ENCODE results near the gene RUFY4. TPM values are rescaled to one million over a fixed set of nuclear protein-coding genes. Genes with fewer than 3 reads are reported as not detected.
"Not testable (repeated sequence)": the region's sequence is repeated elsewhere in the genome, so short reads cannot be mapped to it uniquely, and the experiment has no call there.

Gene RUFY4
- total RNA-seq, 2 experiments from 2014 or later: 1.6 to 1.7 TPM

GRCh38 chr2:218032336-218033171, 36.5 kb upstream of the RUFY4 start:
- no peaks in the 10 kb centered on the region for H3K36me3 Mint-ChIP-seq (ENCODE audit: low read depth)
- ATAC-seq (no peak), DNase-seq (no peak)
- POLR2A ChIA-PET: no interaction called here
- CTCF ChIA-PET: interaction anchor here (0.6 to 2.5 kb wide), 6 partner anchors 8 to 247 kb away, joined by 3 to 10 read pairs (median 4); no protein-coding TSS in a partner anchor
- peaks cover 8% of the 10 kb centered on the region for H3K4me1 Mint-ChIP-seq
- H3K9me3 Mint-ChIP-seq (ENCODE audit: low read depth): no peaks in the 10 kb centered on the region
- intact Hi-C loops (cut with DNase I, micrococcal nuclease): no loop called here
- peaks cover under 1% of the 10 kb centered on the region for H3K27me3 Mint-ChIP-seq
- no peak overlapping the region for H3K4me3 Mint-ChIP-seq
- H3K27ac Mint-ChIP-seq: no peak overlapping the region

GRCh38 chr2:218033208-218033589, 35.9 kb upstream of the RUFY4 start:
- Mint-ChIP-seq H3K9me3 (ENCODE audit: low read depth) (no peaks in the 10 kb centered on the region), H3K4me1 (peaks cover 8% of the 10 kb centered on the region), H3K27me3 (peaks cover 2% of the 10 kb centered on the region), H3K4me3 (no peak overlapping the region), H3K36me3 (ENCODE audit: low read depth) (no peaks in the 10 kb centered on the region), H3K27ac (no peak overlapping the region)
- ChIA-PET POLR2A (no interaction called here), CTCF (interaction anchor here (0.6 to 2.5 kb wide), 7 partner anchors 8 to 651 kb away, joined by 3 to 10 read pairs (median 3); no protein-coding TSS in a partner anchor)
- intact Hi-C loops (cut with DNase I, micrococcal nuclease): no loop called here
- DNase-seq: no peak
- ATAC-seq: no peak

- DNase-seq (no peak), ATAC-seq (peak; percentile 12)
- H3K4me3 Mint-ChIP-seq: peak overlapping the region; percentile 54
- POLR2A ChIA-PET: no interaction called here
- intact Hi-C loops (cut with DNase I, micrococcal nuclease): loop anchor here (1.0 to 2.0 kb wide), 3 partner anchors 35 to 249 kb away; partner anchors contain the start of gene RUFY4 (in 1 of the 2)
- CTCF ChIA-PET: interaction anchor here (0.6 to 2.5 kb wide), 8 partner anchors 10 to 650 kb away, joined by 3 to 10 read pairs (median 4); no protein-coding TSS in a partner anchor
- no peak overlapping the region for H3K27ac Mint-ChIP-seq
- peaks cover 8% of the 10 kb centered on the region for H3K4me1 Mint-ChIP-seq
- no peaks in the 10 kb centered on the region for H3K9me3 Mint-ChIP-seq (ENCODE audit: low read depth)
- no peaks in the 10 kb centered on the region for H3K36me3 Mint-ChIP-seq (ENCODE audit: low read depth)
- peaks cover 2% of the 10 kb centered on the region for H3K27me3 Mint-ChIP-seq
Observed at GRCh38 chr2:218033590-218034496, 35.2 kb upstream of the RUFY4 start.

- intact Hi-C loops (cut with DNase I, micrococcal nuclease): loop anchor here (1.0 to 2.0 kb wide), 3 partner anchors 34 to 249 kb away; partner anchors contain the start of gene RUFY4 (in 1 of the 2)
Observed at GRCh38 chr2:218034497-218035213, 34.4 kb upstream of the RUFY4 start.

GRCh38 chr2:218035463-218036100, 33.5 kb upstream of the RUFY4 start:
- intact Hi-C loops (cut with DNase I, micrococcal nuclease): loop anchor here in 1 of 2 experiments (2.0 kb wide), 1 partner anchor 33 kb away; the partner anchor contains the start of gene RUFY4
- Mint-ChIP-seq H3K27me3 (peaks cover 13% of the 10 kb centered on the region), H3K4me3 (peak overlapping the region; percentile 17), H3K27ac (peak overlapping the region; percentile 10), H3K4me1 (peaks cover 11% of the 10 kb centered on the region), H3K36me3 (ENCODE audit: low read depth) (no peaks in the 10 kb centered on the region), H3K9me3 (ENCODE audit: low read depth) (no peaks in the 10 kb centered on the region)
- POLR2A ChIA-PET: no interaction called here
- no peak for DNase-seq
- ATAC-seq: no peak
- CTCF ChIA-PET: interaction anchor here (0.7 to 2.5 kb wide), 6 partner anchors 34 to 250 kb away, joined by 3 to 10 read pairs (median 4); partner anchors contain the start of gene RUFY4

More at GRCh38 chr2:218034497-218035213, 34.4 kb upstream of the RUFY4 start:
- peaks cover 11% of the 10 kb centered on the region for H3K4me1 Mint-ChIP-seq
- H3K36me3 Mint-ChIP-seq (ENCODE audit: low read depth); H3K27me3 Mint-ChIP-seq; POLR2A ChIA-PET; H3K9me3 Mint-ChIP-seq (ENCODE audit: low read depth): not testable (repeated sequence)
- peak overlapping the region; percentile 54 for H3K4me3 Mint-ChIP-seq
- peak overlapping the region; percentile 23 for H3K27ac Mint-ChIP-seq
- ATAC-seq: peak; percentile 92
- peak; percentile 80 for DNase-seq
- CTCF ChIA-PET: interaction anchor here (0.7 to 2.5 kb wide), 8 partner anchors 9 to 249 kb away, joined by 3 to 10 read pairs (median 4); partner anchors contain the start of gene RUFY4

GRCh38 chr2:218036371-218036770, 32.7 kb upstream of the RUFY4 start:
- H3K27ac Mint-ChIP-seq: no peak overlapping the region
- peaks cover 13% of the 10 kb centered on the region for H3K27me3 Mint-ChIP-seq
- ATAC-seq (no peak), DNase-seq (no peak)
- H3K36me3 Mint-ChIP-seq (ENCODE audit: low read depth): no peaks in the 10 kb centered on the region
- intact Hi-C loops (cut with DNase I, micrococcal nuclease): no loop called here
- H3K9me3 Mint-ChIP-seq (ENCODE audit: low read depth): no peaks in the 10 kb centered on the region
- peaks cover 11% of the 10 kb centered on the region for H3K4me1 Mint-ChIP-seq
- ChIA-PET POLR2A (no interaction called here), CTCF (interaction anchor here (1.5 kb wide), 1 partner anchor 251 kb away, joined by 7 read pairs; no protein-coding TSS in a partner anchor)
- no peak overlapping the region for H3K4me3 Mint-ChIP-seq

- Mint-ChIP-seq H3K27ac (no peak overlapping the region), H3K27me3 (peaks cover 13% of the 10 kb centered on the region), H3K4me1 (peaks cover 14% of the 10 kb centered on the region), H3K9me3 (ENCODE audit: low read depth) (peaks cover 2% of the 10 kb centered on the region), H3K36me3 (ENCODE audit: low read depth) (peaks cover 2% of the 10 kb centered on the region), H3K4me3 (no peak overlapping the region)
- DNase-seq: no peak
- ChIA-PET POLR2A (no interaction called here), CTCF (interaction anchor here (0.7 kb wide), 1 partner anchor 470 kb away, joined by 3 read pairs; no protein-coding TSS in a partner anchor)
- intact Hi-C loops (cut with DNase I, micrococcal nuclease): no loop called here
- no peak for ATAC-seq
Observed at GRCh38 chr2:218039171-218039570, 29.9 kb upstream of the RUFY4 start.

- H3K4me3 Mint-ChIP-seq: no peak overlapping the region
- ATAC-seq: no peak
- peaks cover 13% of the 10 kb centered on the region for H3K27me3 Mint-ChIP-seq
- ChIA-PET POLR2A (no interaction called here), CTCF (interaction anchor here (0.7 to 1.9 kb wide), 6 partner anchors 8 to 255 kb away, joined by 3 to 6 read pairs (median 3); no protein-coding TSS in a partner anchor)
- H3K4me1 Mint-ChIP-seq: peaks cover 8% of the 10 kb centered on the region
- intact Hi-C loops (cut with DNase I, micrococcal nuclease): no loop called here
- H3K36me3 Mint-ChIP-seq (ENCODE audit: low read depth): peaks cover 2% of the 10 kb centered on the region
- H3K9me3 Mint-ChIP-seq (ENCODE audit: low read depth): peaks cover 2% of the 10 kb centered on the region
- no peak for DNase-seq
- H3K27ac Mint-ChIP-seq: peak overlapping the region; percentile 30
Observed at GRCh38 chr2:218040883-218041282, 28.2 kb upstream of the RUFY4 start.

GRCh38 chr2:218041302-218042168, 27.5 kb upstream of the RUFY4 start:
- Mint-ChIP-seq H3K4me3 (no peak overlapping the region), H3K27me3 (peaks cover 15% of the 10 kb centered on the region), H3K9me3 (ENCODE audit: low read depth) (peaks cover 2% of the 10 kb centered on the region), H3K36me3 (ENCODE audit: low read depth) (peaks cover 2% of the 10 kb centered on the region), H3K27ac (peak overlapping the region; percentile 62), H3K4me1 (peaks cover 8% of the 10 kb centered on the region)
- ChIA-PET CTCF (interaction anchor here (0.7 to 1.9 kb wide), 9 partner anchors 9 to 255 kb away, joined by 3 to 6 read pairs (median 3); partner anchors contain the start of gene RUFY4), POLR2A (no interaction called here)
- intact Hi-C loops (cut with DNase I, micrococcal nuclease): no loop called here
- DNase-seq (no peak), ATAC-seq (peak; percentile 84)
